ENCODE data around the gene KCNMA1. TPM values are rescaled to one million over a fixed set of nuclear protein-coding genes. Genes with fewer than 3 reads are reported as not detected.

KCNMA1 gene
- total RNA-seq, 3 donors from 2014 or later: 45.4 to 312 (median 62.4) TPM

GRCh38 chr10:77490534-77491314 is 146.9 kb downstream of the KCNMA1 start:
- DNase-seq (no peak), ATAC-seq (no peak)
- Histone ChIP-seq H3K36me3 (ENCODE audit: low read depth) (no peaks in the 10 kb centered on the region), H3K9me3 (no peaks in the 10 kb centered on the region), H3K4me1 (ENCODE audit: low read depth) (no peaks in the 10 kb centered on the region), H3K4me3 (no peak overlapping the region)
- TF ChIP-seq CTCF (IDR thresholded peaks at IDR 0.05): no peak
- intact Hi-C loops (cut with DNase I, micrococcal nuclease): loop anchor here in 1 of 2 donors (10.0 kb wide), 1 partner anchor 134 kb away; no protein-coding TSS in a partner anchor

- DNase-seq (no peak), ATAC-seq (no peak)
- Histone ChIP-seq H3K36me3 (ENCODE audit: low read depth) (no peaks in the 10 kb centered on the region), H3K9me3 (no peaks in the 10 kb centered on the region), H3K4me1 (ENCODE audit: low read depth) (no peaks in the 10 kb centered on the region), H3K4me3 (no peak overlapping the region)
- intact Hi-C loops (cut with DNase I, micrococcal nuclease): no loop called here
- TF ChIP-seq CTCF (IDR thresholded peaks at IDR 0.05): no peak
Observed at GRCh38 chr10:77486517-77486916, 151.1 kb downstream of the KCNMA1 start.

GRCh38 chr10:77485847-77486246 is 151.8 kb downstream of the KCNMA1 start:
- H3K36me3 ChIP-seq (ENCODE audit: low read depth): no peaks in the 10 kb centered on the region
- intact Hi-C loops (cut with DNase I, micrococcal nuclease): no loop called here
- no peak for TF ChIP-seq CTCF (IDR thresholded peaks at IDR 0.05)
- no peak overlapping the region for H3K4me3 ChIP-seq
- peak; percentile 48 for ATAC-seq
- peaks cover 5% of the 10 kb centered on the region for H3K4me1 ChIP-seq (ENCODE audit: low read depth)
- no peaks in the 10 kb centered on the region for H3K9me3 ChIP-seq
- DNase-seq: no peak

GRCh38 chr10:77482072-77482471 is 155.5 kb downstream of the KCNMA1 start:
- Histone ChIP-seq H3K9me3 (no peaks in the 10 kb centered on the region), H3K36me3 (ENCODE audit: low read depth) (no peaks in the 10 kb centered on the region), H3K4me3 (no peak overlapping the region), H3K4me1 (ENCODE audit: low read depth) (peaks cover 11% of the 10 kb centered on the region)
- no peak for TF ChIP-seq CTCF (IDR thresholded peaks at IDR 0.05)
- intact Hi-C loops (cut with DNase I, micrococcal nuclease): no loop called here
- ATAC-seq (no peak), DNase-seq (no peak)

- DNase-seq (peak in 2 of 3 donors; percentile 24 to 46), ATAC-seq (peak; percentile 28)
- Histone ChIP-seq H3K36me3 (ENCODE audit: low read depth) (no peaks in the 10 kb centered on the region), H3K4me1 (ENCODE audit: low read depth) (peaks cover 11% of the 10 kb centered on the region), H3K4me3 (no peak overlapping the region), H3K9me3 (no peaks in the 10 kb centered on the region)
- no peak for TF ChIP-seq CTCF (IDR thresholded peaks at IDR 0.05)
- intact Hi-C loops (cut with DNase I, micrococcal nuclease): no loop called here
Observed at GRCh38 chr10:77479586-77479985, 158.0 kb downstream of the KCNMA1 start.
